Nephron progenitor cell (in vitro differentiated cells): ENCODE results near the gene MPST.

Experiments
- DNase-seq: peaks from one replicate; pipeline ENCODE4 v3.0.0; 2021
- H3K27ac Mint-ChIP-seq: 2 replicates; pipeline ENCODE4 v1.8.0; 2021; ENCODE audit warnings: mild to moderate bottlenecking, moderate library complexity, mixed read lengths
- H3K27me3 Mint-ChIP-seq: 2 replicates; pipeline ENCODE4 v1.8.0; 2021; ENCODE audit warnings: mild to moderate bottlenecking, low read depth, mixed read lengths; ENCODE audit not compliant: poor library complexity
- H3K36me3 Mint-ChIP-seq: 2 replicates; pipeline ENCODE4 v1.8.0; 2021; ENCODE audit warnings: low read depth, mixed read lengths
- H3K4me1 Mint-ChIP-seq: 2 replicates; pipeline ENCODE4 v1.8.0; 2021; ENCODE audit warnings: mixed read lengths
- H3K4me3 Mint-ChIP-seq: 2 replicates; pipeline ENCODE4 v1.8.0; 2021; ENCODE audit warnings: mild to moderate bottlenecking, moderate library complexity, mixed read lengths
- H3K9me3 Mint-ChIP-seq: 2 replicates; pipeline ENCODE4 v1.8.0; 2021; ENCODE audit warnings: mild to moderate bottlenecking, moderate library complexity, mixed read lengths
- CTCF ChIP-seq: fragments of 200-600 bp; sonication (generic); IDR thresholded peaks from 2 replicates; pipeline ENCODE4 v1.5.0; 2021; ENCODE audit warnings: antibody characterized with exemption

The MPST gene

DNA sequence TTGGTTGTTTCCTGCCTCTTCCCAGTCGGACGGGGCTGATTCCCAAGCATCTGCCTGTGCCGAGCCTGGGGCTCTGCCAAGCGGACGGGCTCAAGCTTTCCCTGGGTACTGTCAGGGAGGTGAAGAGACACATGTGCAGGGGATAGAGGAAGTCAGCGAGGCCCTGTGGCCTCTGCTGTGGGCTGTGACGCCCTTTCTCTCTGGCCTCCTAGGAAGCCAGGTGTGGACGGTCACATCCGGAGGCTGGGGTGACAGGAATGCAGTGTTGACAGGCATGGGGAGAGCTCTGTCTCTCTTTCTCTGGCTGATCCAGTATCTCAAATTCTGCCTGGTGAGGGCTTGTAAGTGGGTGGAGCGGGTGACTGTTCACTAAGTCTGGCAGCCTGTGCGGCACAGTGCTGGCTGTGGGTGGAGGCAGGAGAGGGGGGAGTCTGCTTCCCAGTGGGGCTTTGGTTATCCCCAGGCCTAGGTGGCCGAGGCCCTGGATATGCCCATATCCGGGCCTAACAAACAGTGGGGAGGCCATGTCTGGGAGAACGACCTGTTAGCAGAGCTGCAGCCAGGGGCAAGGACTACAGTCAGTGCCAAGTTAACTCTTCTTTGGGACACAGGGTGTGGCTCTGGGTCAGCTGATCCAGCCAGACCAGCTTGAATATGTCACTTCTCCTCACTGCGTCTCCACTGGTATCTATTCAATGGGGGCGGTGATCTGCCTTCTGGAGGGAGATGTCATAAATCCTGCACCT, 33.9 kb downstream of the MPST start:
- peaks cover 15% of the 10 kb centered on the region for H3K4me1 Mint-ChIP-seq
- DNase-seq = no peak
- no peaks in the 10 kb centered on the region for H3K36me3 Mint-ChIP-seq
- H3K27ac Mint-ChIP-seq = no peak overlapping the region
- no peaks in the 10 kb centered on the region for H3K9me3 Mint-ChIP-seq
- no peak for TF ChIP-seq CTCF
- H3K27me3 Mint-ChIP-seq = peaks cover 6% of the 10 kb centered on the region
- no peak overlapping the region for H3K4me3 Mint-ChIP-seq

GRCh38 chr22:37054056-37054395, 34.5 kb downstream of the MPST start:
- Mint-ChIP-seq H3K4me3 (no peak overlapping the region), H3K9me3 (no peaks in the 10 kb centered on the region), H3K4me1 (peaks cover 15% of the 10 kb centered on the region), H3K36me3 (no peaks in the 10 kb centered on the region), H3K27ac (no peak overlapping the region), H3K27me3 (peaks cover 6% of the 10 kb centered on the region)
- no peak for TF ChIP-seq CTCF
- DNase-seq = no peak

- DNase-seq = no peak
- TF ChIP-seq CTCF = no peak
- no peaks in the 10 kb centered on the region for H3K9me3 Mint-ChIP-seq
- no peak overlapping the region for H3K4me3 Mint-ChIP-seq
- peaks cover 6% of the 10 kb centered on the region for H3K27me3 Mint-ChIP-seq
- H3K27ac Mint-ChIP-seq = no peak overlapping the region
- peaks cover 15% of the 10 kb centered on the region for H3K4me1 Mint-ChIP-seq
- H3K36me3 Mint-ChIP-seq = no peaks in the 10 kb centered on the region
These were observed 35.2 kb downstream of the MPST start for GRCh38 chr22:37054600-37055365.

- no peaks in the 10 kb centered on the region for H3K9me3 Mint-ChIP-seq
- H3K27ac Mint-ChIP-seq = no peak overlapping the region
- no peak for TF ChIP-seq CTCF
- DNase-seq = no peak
- H3K4me1 Mint-ChIP-seq = peaks cover 15% of the 10 kb centered on the region
- peaks cover 6% of the 10 kb centered on the region for H3K27me3 Mint-ChIP-seq
- no peaks in the 10 kb centered on the region for H3K36me3 Mint-ChIP-seq
- no peak overlapping the region for H3K4me3 Mint-ChIP-seq
These were observed 36.7 kb downstream of the MPST start for GRCh38 chr22:37056246-37056645.

DNA sequence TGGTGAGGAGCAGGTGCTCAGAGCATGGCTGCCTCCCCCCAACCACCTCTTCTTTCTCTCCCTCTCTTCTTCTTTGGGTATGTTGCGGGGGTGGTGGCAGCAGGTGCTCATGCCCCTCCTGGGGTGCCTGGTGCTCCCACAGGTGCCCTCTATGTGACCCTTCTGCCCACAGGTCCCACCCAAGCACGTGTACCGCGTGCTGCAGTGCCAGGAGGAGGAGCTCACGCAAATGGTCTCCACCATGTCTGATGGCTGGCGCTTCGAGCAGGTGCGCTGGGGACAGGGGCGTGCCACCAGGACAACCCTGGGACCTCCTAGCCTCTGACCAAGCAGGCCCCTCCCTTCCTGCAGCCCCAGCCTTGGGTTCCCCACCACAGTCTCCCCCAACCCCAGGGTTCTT, 37.7 kb downstream of the MPST start:
- H3K4me3 Mint-ChIP-seq = no peak overlapping the region

More for the DNA sequence above, 37.7 kb downstream of the MPST start:
- TF ChIP-seq CTCF = no peak
- no peaks in the 10 kb centered on the region for H3K9me3 Mint-ChIP-seq
- peaks cover 6% of the 10 kb centered on the region for H3K27me3 Mint-ChIP-seq
- no peaks in the 10 kb centered on the region for H3K36me3 Mint-ChIP-seq
- peaks cover 13% of the 10 kb centered on the region for H3K4me1 Mint-ChIP-seq
- no peak overlapping the region for H3K27ac Mint-ChIP-seq
- no peak for DNase-seq
